ENCODE data around the gene DST.

Gene DST

GRCh38 chr6:56660381-56660730 lies 17.7 kb upstream of the DST start:
- no peak for DNase-seq (ENCODE audit: low read depth in 1 of 2, low spot score in 1 of 2)
- no peak overlapping the region for H3K4me3 ChIP-seq (replicated peaks; ENCODE audit: insufficient read depth, low read length)
- no peaks in the 10 kb centered on the region for H3K27me3 ChIP-seq (ENCODE audit: insufficient read depth, poor library complexity, severe bottlenecking)
- TF ChIP-seq CTCF (IDR thresholded peaks at IDR 0.05; ENCODE audit: insufficient read depth, low read length) (no peak), SPI1 (IDR thresholded peaks at IDR 0.05; ENCODE audit: borderline replicate concordance, low read depth) (no peak), GABPA (IDR thresholded peaks at IDR 0.05; ENCODE audit: low read depth) (no peak), POLR2AphosphoS5 (IDR thresholded peaks at IDR 0.05; ENCODE audit: low read depth) (no peak)
- TF ChIP-seq, protein P1, sequence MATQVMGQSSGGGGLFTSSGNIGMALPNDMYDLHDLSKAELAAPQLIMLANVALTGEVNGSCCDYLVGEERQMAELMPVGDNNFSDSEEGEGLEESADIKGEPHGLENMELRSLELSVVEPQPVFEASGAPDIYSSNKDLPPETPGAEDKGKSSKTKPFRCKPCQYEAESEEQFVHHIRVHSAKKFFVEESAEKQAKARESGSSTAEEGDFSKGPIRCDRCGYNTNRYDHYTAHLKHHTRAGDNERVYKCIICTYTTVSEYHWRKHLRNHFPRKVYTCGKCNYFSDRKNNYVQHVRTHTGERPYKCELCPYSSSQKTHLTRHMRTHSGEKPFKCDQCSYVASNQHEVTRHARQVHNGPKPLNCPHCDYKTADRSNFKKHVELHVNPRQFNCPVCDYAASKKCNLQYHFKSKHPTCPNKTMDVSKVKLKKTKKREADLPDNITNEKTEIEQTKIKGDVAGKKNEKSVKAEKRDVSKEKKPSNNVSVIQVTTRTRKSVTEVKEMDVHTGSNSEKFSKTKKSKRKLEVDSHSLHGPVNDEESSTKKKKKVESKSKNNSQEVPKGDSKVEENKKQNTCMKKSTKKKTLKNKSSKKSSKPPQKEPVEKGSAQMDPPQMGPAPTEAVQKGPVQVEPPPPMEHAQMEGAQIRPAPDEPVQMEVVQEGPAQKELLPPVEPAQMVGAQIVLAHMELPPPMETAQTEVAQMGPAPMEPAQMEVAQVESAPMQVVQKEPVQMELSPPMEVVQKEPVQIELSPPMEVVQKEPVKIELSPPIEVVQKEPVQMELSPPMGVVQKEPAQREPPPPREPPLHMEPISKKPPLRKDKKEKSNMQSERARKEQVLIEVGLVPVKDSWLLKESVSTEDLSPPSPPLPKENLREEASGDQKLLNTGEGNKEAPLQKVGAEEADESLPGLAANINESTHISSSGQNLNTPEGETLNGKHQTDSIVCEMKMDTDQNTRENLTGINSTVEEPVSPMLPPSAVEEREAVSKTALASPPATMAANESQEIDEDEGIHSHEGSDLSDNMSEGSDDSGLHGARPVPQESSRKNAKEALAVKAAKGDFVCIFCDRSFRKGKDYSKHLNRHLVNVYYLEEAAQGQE (IDR thresholded peaks at IDR 0.05; ENCODE audit: insufficient replicate concordance, low read depth): no peak
- H3K27ac ChIP-seq (replicated peaks): no peak overlapping the region

DNA sequence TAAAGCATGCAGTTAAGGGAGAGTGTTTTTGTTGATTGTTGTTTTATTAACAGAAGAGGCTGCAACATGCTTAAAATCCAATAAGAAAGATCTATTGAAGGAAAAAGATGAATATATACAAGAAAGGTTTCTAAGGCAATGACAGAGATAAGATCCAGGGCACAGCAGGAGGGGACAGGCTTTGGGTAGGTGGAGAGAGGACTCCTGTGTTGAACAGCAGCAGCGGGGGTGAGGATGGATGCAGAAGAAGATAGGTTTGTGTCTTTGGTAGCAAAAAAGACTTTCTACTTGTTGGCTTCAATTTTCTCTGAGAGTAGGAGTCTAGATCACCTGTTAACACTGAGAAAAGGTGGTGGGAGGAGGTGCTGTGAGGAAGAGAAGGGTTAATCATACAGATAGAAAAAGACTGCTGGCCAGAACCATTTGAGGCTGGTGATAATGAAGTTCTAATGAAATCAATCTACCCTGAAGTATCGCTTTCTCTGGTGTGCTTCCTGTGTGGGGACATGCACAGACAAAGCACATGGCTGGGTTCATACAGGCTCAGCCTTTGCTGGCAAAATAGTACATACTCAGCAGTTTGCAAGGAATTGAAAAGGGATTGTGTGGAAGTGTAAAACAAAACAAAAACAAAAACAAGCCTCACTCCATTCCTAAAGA lies 17.2 kb upstream of the DST start:
- H3K27me3 ChIP-seq (ENCODE audit: insufficient read depth, poor library complexity, severe bottlenecking): no peaks in the 10 kb centered on the region
- no peak overlapping the region for H3K27ac ChIP-seq (replicated peaks)
- no peak for DNase-seq (ENCODE audit: low read depth in 1 of 2, low spot score in 1 of 2)
- TF ChIP-seq POLR2AphosphoS5 (IDR thresholded peaks at IDR 0.05; ENCODE audit: low read depth): no peak
- no peak for TF ChIP-seq SPI1 (IDR thresholded peaks at IDR 0.05; ENCODE audit: borderline replicate concordance, low read depth)
- TF ChIP-seq, protein P1 (IDR thresholded peaks at IDR 0.05; ENCODE audit: insufficient replicate concordance, low read depth): no peak
- TF ChIP-seq CTCF (IDR thresholded peaks at IDR 0.05; ENCODE audit: insufficient read depth, low read length): no peak
- TF ChIP-seq GABPA (IDR thresholded peaks at IDR 0.05; ENCODE audit: low read depth): no peak
- no peak overlapping the region for H3K4me3 ChIP-seq (replicated peaks; ENCODE audit: insufficient read depth, low read length)

GRCh38 chr6:56658326-56658725 lies 15.6 kb upstream of the DST start:
- no peak for TF ChIP-seq CTCF (IDR thresholded peaks at IDR 0.05; ENCODE audit: insufficient read depth, low read length)
- no peak for TF ChIP-seq POLR2AphosphoS5 (IDR thresholded peaks at IDR 0.05; ENCODE audit: low read depth)
- no peak for TF ChIP-seq SPI1 (IDR thresholded peaks at IDR 0.05; ENCODE audit: borderline replicate concordance, low read depth)
- no peak for TF ChIP-seq GABPA (IDR thresholded peaks at IDR 0.05; ENCODE audit: low read depth)
- TF ChIP-seq, protein P1 (IDR thresholded peaks at IDR 0.05; ENCODE audit: insufficient replicate concordance, low read depth): no peak
- Histone ChIP-seq H3K4me3 (replicated peaks; ENCODE audit: insufficient read depth, low read length) (no peak overlapping the region), H3K27ac (replicated peaks) (no peak overlapping the region), H3K27me3 (ENCODE audit: insufficient read depth, poor library complexity, severe bottlenecking) (no peaks in the 10 kb centered on the region)
- no peak for DNase-seq (ENCODE audit: low read depth in 1 of 2, low spot score in 1 of 2)
